CD4-positive, alpha-beta T cell treated with Interleukin-2 at 100 ng/mL for 4 hours (primary cell): ENCODE data around the gene TMEM14C.
"Not testable (repeated sequence)": the region's sequence is repeated elsewhere in the genome, so short reads cannot be mapped to it uniquely, and the experiment has no call there.

Experiments used
- DNase-seq: peaks from one replicate; pipeline ENCODE4 v3.0.0-alpha.2; 2020; ENCODE audit warnings: low spot score

Gene TMEM14C

GRCh38 chr6:10720960-10721849 lies 1.7 kb upstream of the TMEM14C start:
- peak; percentile 24 for DNase-seq

GRCh38 chr6:10721850-10722569 lies 860 bp upstream of the TMEM14C start:
- no peak for DNase-seq

GRCh38 chr6:10722570-10722819 lies 375 bp upstream of the TMEM14C start:
- no peak for DNase-seq

GRCh38 chr6:10723567-10723881 lies 654 bp downstream of the TMEM14C start:
- no peak for DNase-seq

GRCh38 chr6:10725044-10725443 lies 2.2 kb downstream of the TMEM14C start:
- DNase-seq = no peak

- DNase-seq = no peak
These were observed 2.8 kb downstream of the TMEM14C start for GRCh38 chr6:10725716-10726115.

GRCh38 chr6:10730254-10730653 lies 7.4 kb downstream of the TMEM14C start:
- DNase-seq = no peak

GRCh38 chr6:10733151-10733715 lies 10.4 kb downstream of the TMEM14C start:
- DNase-seq = peak; percentile 43

- DNase-seq = no peak
These were observed 11.0 kb downstream of the TMEM14C start for GRCh38 chr6:10733863-10734262.

- no peak for DNase-seq
These were observed 13.9 kb downstream of the TMEM14C start for GRCh38 chr6:10736731-10737130.

- no peak for DNase-seq
These were observed 17.2 kb downstream of the TMEM14C start for GRCh38 chr6:10740061-10740460.

GRCh38 chr6:10741643-10742042 lies 18.8 kb downstream of the TMEM14C start:
- not testable (repeated sequence) for DNase-seq

GRCh38 chr6:10742251-10742650 lies 19.4 kb downstream of the TMEM14C start:
- DNase-seq = no peak

- no peak for DNase-seq
These were observed 20.6 kb downstream of the TMEM14C start for GRCh38 chr6:10743515-10743914.

GRCh38 chr6:10745116-10745515 lies 22.2 kb downstream of the TMEM14C start:
- no peak for DNase-seq

GRCh38 chr6:10746915-10747250 lies 24.0 kb downstream of the TMEM14C start:
- DNase-seq = no peak

GRCh38 chr6:10747251-10747972 lies 24.5 kb downstream of the TMEM14C start, which contains the start of gene TMEM14B:
TSS of gene TMEM14B (plus strand) at chr6:10747805. CDS start at chr6:10749246, 1,441 bp downstream.
- peak; percentile 99 for DNase-seq

GRCh38 chr6:10749734-10750133 lies 26.9 kb downstream of the TMEM14C start:
- no peak for DNase-seq

GRCh38 chr6:10750568-10750967 lies 27.7 kb downstream of the TMEM14C start:
- not testable (repeated sequence) for DNase-seq

GRCh38 chr6:10751757-10752156 lies 28.9 kb downstream of the TMEM14C start:
- DNase-seq = peak; percentile 30

- no peak for DNase-seq
These were observed 33.2 kb downstream of the TMEM14C start for GRCh38 chr6:10756085-10756484.

GRCh38 chr6:10759312-10759839 lies 36.5 kb downstream of the TMEM14C start:
- DNase-seq = peak; percentile 38
